Sigmoid colon (tissue), 7 donors: Measurements from ENCODE around the gene P2RX5. TPM values are rescaled to one million over a fixed set of nuclear protein-coding genes. Genes with fewer than 3 reads are reported as not detected.
A peak's percentile ranks its signal among the peaks of the same experiment; 100 is the strongest.

Experiments
- DNase-seq: peaks from one replicate; pipeline ENCODE4 v3.0.0-alpha.2; 2019
- H3K27ac ChIP-seq, 4 donors: fragments of 200-600 bp; sonication (generic); one replicate each; pipeline ENCODE4 v1.5.1; 2016 to 2019; ENCODE audit warnings: mild to moderate bottlenecking in 1 of 4
- H3K27me3 ChIP-seq, 3 donors: fragments of 200-600 bp; sonication (generic); one replicate each; pipeline ENCODE4 v1.5.1; 2019; ENCODE audit warnings: mild to moderate bottlenecking in 1 of 3
- H3K36me3 ChIP-seq, 4 donors: fragments of 200-600 bp; sonication (generic); one replicate each; pipeline ENCODE4 v1.5.1; 2016 to 2019
- H3K4me1 ChIP-seq, 4 donors: fragments of 200-600 bp; sonication (generic); one replicate each; pipeline ENCODE4 v1.5.1; 2017 to 2019
- H3K4me3 ChIP-seq, 4 donors: fragments of 200-600 bp; sonication (generic); one replicate each; pipeline ENCODE4 v1.5.1; 2017 to 2019; ENCODE audit warnings: mild to moderate bottlenecking in 2 of 4, moderate library complexity in 1 of 4
- H3K9me3 ChIP-seq, 4 donors: fragments of 200-600 bp in 3 of 4; sonication (generic) in 3 of 4; one replicate each; pipeline versions ENCODE4 v1.5.1 to v1.6.1; 2013 to 2019
- EP300 ChIP-seq, 4 donors: sonication (generic); formaldehyde crosslinking; IDR thresholded peaks; one replicate each; pipeline ENCODE4 v1.6.1; 2017; ENCODE audit warnings: antibody characterized with exemption in 4 of 4
- POLR2A ChIP-seq, 2 donors: fragments of 450-650 bp; IDR thresholded peaks; one replicate each; pipeline ENCODE4 v1.6.1; 2016; ENCODE audit warnings: antibody characterized with exemption in 2 of 2, mild to moderate bottlenecking in 2 of 2, moderate library complexity in 2 of 2
- POLR2AphosphoS5 ChIP-seq, 4 donors: sonication (generic); formaldehyde crosslinking; IDR thresholded peaks; one replicate each; pipeline ENCODE4 v1.6.1; 2017; ENCODE audit warnings: antibody characterized with exemption in 4 of 4
- WGBS, 2 donors: extraction: QIAGEN DNeasy Blood & Tissue Kit; methylation state at CpG; one replicate each; pipeline ENCODE4 v1.1.7; 2013; 5-methylcytosine and 5-hydroxymethylcytosine counted together
- intact Hi-C: fragments of 100-400 bp; cut with DNase I; formaldehyde crosslinking; loops from one replicate; pipeline ENCODE4 v1.15.1; 2023
- polyA plus RNA-seq, 3 donors: library from polyadenylated mRNA; stranded (reverse); fragments of 200-250 nt; gene quantifications; one replicate each; pipeline ENCODE4 v1.2.3, GENCODE V29; 2013
- total RNA-seq, 4 donors: library from RNA; depleted of rRNA; stranded (reverse); fragments of >200 nt; gene quantifications; one replicate each; pipeline ENCODE4 v1.1.0, GENCODE V29; 2016
- TF ChIP-seq, protein P1 (sequence below), 4 experiments: fragments of 450-650 bp in 3 of 4; fragments of 200-600 bp in 1 of 4; IDR thresholded peaks; one replicate each; pipeline ENCODE4 v1.5.1; 2016 to 2019; ENCODE audit warnings: antibody characterized with exemption in 4 of 4, mild to moderate bottlenecking in 3 of 4, moderate library complexity in 2 of 4
- donor health status: healthy with polysubstance abuse.
- donor health status: Bipolar disorder and iron deficiency.
- donor health status: healthy.

Gene P2RX5, protein sequence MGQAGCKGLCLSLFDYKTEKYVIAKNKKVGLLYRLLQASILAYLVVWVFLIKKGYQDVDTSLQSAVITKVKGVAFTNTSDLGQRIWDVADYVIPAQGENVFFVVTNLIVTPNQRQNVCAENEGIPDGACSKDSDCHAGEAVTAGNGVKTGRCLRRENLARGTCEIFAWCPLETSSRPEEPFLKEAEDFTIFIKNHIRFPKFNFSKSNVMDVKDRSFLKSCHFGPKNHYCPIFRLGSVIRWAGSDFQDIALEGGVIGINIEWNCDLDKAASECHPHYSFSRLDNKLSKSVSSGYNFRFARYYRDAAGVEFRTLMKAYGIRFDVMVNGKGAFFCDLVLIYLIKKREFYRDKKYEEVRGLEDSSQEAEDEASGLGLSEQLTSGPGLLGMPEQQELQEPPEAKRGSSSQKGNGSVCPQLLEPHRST
- total RNA-seq (under 1 TPM; 0.27 to 0.83 (median 0.43) TPM), polyA plus RNA-seq (10 to 100 TPM in 1 of 3 donors, not detected in 2; 55.3 TPM)

DNA sequence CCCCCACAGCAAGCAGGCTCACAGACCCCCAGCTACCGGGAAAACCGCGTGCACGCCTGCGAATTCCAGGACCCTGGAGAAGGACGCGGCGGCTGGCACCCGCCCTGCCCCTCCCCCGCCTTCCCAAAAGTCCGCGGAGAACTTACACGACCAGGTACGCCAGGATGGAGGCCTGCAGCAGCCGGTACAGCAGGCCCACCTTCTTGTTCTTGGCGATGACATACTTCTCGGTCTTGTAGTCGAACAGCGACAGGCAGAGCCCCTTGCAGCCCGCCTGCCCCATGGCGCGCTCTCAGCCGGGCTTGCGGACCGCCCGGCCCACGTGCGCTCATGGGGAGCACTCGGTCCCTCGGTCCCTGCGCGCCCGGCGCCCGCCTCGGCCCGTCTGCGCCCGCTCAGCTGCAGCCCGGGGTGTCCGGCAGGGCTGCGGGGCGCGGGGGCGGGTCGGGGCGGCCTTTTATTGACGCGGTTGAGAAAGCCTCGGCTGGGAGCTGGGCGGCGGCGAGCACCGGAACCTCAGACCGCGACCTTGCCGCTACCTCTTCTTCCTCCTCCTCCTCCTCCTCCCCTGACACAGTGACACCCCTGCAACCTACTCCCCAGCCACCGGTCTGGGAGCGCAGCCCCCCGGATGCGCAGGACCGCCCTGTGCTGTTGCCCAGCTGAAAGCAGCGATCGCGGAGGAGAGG lies at the start of gene P2RX5:
P2RX5 (minus strand) TSS at position 433 of the 689 bp plus-strand sequence; CDS start at position 283, 150 bp downstream.
- no peaks in the 10 kb centered on the region for H3K36me3 ChIP-seq
- peaks cover 0 to 18% (median 15%) of the 10 kb centered on the region in 4 donors for H3K4me1 ChIP-seq
- no peak for DNase-seq
- peak within 1 kb of the TSS in 3 of 4 donors; percentile 16 to 54 (median 50) for H3K4me3 ChIP-seq
- WGBS, 2 donors, result 0 to 1% methylated on average over 65 of the region's 65 CpGs
- peaks cover 8 to 71% (median 57%) of the 10 kb centered on the region in 3 donors for H3K27me3 ChIP-seq
- H3K9me3 ChIP-seq, result peaks cover 0 to 5% (median 2%) of the 10 kb centered on the region in 4 donors
- H3K27ac ChIP-seq, result no peak within 1 kb of the TSS
- TF ChIP-seq POLR2A (IDR thresholded peaks at IDR 0.05), result no peak
- no peak for TF ChIP-seq POLR2AphosphoS5 (IDR thresholded peaks at IDR 0.05)
- TF ChIP-seq, protein P1, sequence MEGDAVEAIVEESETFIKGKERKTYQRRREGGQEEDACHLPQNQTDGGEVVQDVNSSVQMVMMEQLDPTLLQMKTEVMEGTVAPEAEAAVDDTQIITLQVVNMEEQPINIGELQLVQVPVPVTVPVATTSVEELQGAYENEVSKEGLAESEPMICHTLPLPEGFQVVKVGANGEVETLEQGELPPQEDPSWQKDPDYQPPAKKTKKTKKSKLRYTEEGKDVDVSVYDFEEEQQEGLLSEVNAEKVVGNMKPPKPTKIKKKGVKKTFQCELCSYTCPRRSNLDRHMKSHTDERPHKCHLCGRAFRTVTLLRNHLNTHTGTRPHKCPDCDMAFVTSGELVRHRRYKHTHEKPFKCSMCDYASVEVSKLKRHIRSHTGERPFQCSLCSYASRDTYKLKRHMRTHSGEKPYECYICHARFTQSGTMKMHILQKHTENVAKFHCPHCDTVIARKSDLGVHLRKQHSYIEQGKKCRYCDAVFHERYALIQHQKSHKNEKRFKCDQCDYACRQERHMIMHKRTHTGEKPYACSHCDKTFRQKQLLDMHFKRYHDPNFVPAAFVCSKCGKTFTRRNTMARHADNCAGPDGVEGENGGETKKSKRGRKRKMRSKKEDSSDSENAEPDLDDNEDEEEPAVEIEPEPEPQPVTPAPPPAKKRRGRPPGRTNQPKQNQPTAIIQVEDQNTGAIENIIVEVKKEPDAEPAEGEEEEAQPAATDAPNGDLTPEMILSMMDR (IDR thresholded peaks at IDR 0.05), result no peak
- TF ChIP-seq EP300 (IDR thresholded peaks at IDR 0.05), result no peak
- intact Hi-C loops, result no loop called here

DNA sequence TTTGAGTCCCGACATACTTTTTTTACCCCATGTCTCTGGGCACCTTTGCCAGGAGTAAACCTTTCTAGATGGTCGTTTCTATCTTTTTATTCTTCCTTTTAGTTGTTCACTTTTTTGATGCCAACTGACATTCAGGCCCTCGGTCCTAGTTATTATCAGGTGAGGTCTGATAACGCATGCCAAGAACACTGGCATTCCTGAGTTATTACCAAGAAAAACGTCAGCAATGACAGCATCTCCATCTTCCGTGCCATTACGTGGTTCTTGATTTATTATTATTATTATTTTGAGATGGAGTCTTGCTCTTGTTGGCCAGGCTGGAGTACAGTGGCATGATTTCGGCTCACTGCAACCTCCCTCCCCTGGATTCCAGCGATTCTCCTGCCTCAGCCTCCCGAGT lies 49.1 kb upstream of the P2RX5 start:
- intact Hi-C loops, result no loop called here
- WGBS, 2 donors, result 77 to 87% methylated on average over 10 of the region's 10 CpGs
- Histone ChIP-seq H3K36me3 (no peaks in the 10 kb centered on the region), H3K27me3 (no peaks in the 10 kb centered on the region), H3K27ac (no peak overlapping the region), H3K9me3 (no peaks in the 10 kb centered on the region), H3K4me3 (no peak overlapping the region), H3K4me1 (no peaks in the 10 kb centered on the region)
- no peak for TF ChIP-seq POLR2A (IDR thresholded peaks at IDR 0.05)
- TF ChIP-seq, protein P1 (IDR thresholded peaks at IDR 0.05), result no peak
- TF ChIP-seq POLR2AphosphoS5 (IDR thresholded peaks at IDR 0.05), result no peak
- no peak for TF ChIP-seq EP300 (IDR thresholded peaks at IDR 0.05)
- no peak for DNase-seq

DNA sequence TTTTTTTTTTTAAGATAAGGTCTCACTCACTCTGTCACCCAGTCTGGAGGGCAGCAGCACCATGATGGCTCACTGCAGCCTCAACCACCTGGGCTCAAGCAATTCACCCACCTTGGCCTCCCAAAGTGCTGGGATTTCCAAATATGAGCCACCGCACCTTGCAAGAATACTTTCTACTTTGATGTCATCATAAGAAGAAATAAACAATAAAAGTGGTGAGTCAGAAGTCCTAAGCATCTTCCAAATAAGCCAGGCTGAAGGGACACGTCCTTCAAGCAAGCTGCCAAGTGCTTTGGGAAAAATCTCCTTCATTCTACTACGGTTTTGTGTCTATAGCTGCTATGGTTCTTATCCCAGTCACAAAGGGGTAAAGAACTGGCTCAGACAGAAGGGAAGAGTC lies 48.1 kb upstream of the P2RX5 start:
- intact Hi-C loops, result no loop called here
- no peak overlapping the region for H3K27ac ChIP-seq
- H3K27me3 ChIP-seq, result no peaks in the 10 kb centered on the region
- TF ChIP-seq POLR2A (IDR thresholded peaks at IDR 0.05), result no peak
- no peak for TF ChIP-seq EP300 (IDR thresholded peaks at IDR 0.05)
- TF ChIP-seq, protein P1 (IDR thresholded peaks at IDR 0.05), result no peak
- TF ChIP-seq POLR2AphosphoS5 (IDR thresholded peaks at IDR 0.05), result no peak
- peaks cover 0 to under 1% (median 0%) of the 10 kb centered on the region in 4 donors for H3K4me1 ChIP-seq
- 51 to 63% methylated on average over 3 of the region's 3 CpGs for WGBS, 2 donors
- no peaks in the 10 kb centered on the region for H3K36me3 ChIP-seq
- no peak for DNase-seq
- no peaks in the 10 kb centered on the region for H3K9me3 ChIP-seq
- H3K4me3 ChIP-seq, result no peak overlapping the region

DNA sequence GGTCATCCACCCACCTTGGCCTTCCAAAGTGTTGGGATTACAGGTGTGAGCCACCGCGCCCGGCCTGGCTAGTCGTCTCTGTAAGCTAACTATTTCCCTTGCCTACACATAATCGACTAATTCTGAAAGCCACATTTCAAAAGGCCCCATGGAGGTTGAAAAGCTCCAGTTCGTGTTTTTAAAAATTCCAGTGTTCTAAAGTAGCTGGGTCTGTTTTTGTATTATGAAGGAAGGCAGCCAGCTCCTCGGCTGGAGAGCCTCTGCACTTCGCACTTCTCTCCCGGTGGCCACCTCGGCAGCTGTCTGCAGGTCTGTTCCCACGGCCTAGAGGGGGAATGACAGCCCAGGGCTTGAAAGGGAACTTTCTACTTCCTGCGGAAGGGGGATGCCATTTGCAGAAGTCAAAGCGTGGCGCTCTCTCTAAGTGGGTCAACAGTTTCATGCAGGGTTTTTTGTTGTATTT lies 44.7 kb upstream of the P2RX5 start:
- H3K4me1 ChIP-seq, result peaks cover 0 to 17% (median 14%) of the 10 kb centered on the region in 4 donors
- DNase-seq, result no peak
- TF ChIP-seq POLR2AphosphoS5 (IDR thresholded peaks at IDR 0.05), result no peak
- no peaks in the 10 kb centered on the region for H3K27me3 ChIP-seq
- no peak overlapping the region for H3K4me3 ChIP-seq
- no peaks in the 10 kb centered on the region for H3K9me3 ChIP-seq
- WGBS, 2 donors, result 51 to 77% methylated on average over 14 of the region's 14 CpGs
- intact Hi-C loops, result no loop called here
- H3K36me3 ChIP-seq, result no peaks in the 10 kb centered on the region
- no peak overlapping the region for H3K27ac ChIP-seq
